ENCODE measurements around the gene UGDH. TPM values are rescaled to one million over a fixed set of nuclear protein-coding genes. Genes with fewer than 3 reads are reported as not detected.

The UGDH gene
- total and polyA plus RNA-seq, 2 of the 13 experiments (the other 11 are each of a cell fraction or from before 2014, with no cell fraction given) = 99.0 to 384 TPM

GRCh38 chr4:39528061-39528465 is 824 bp upstream of the UGDH start (continued):
- TF ChIP-seq ZNF326 (CRISPR knock-in tag; IDR thresholded peaks at IDR 0.05; ENCODE audit: borderline replicate concordance) (no peak), ZNF224 (CRISPR knock-in tag; IDR thresholded peaks at IDR 0.05) (no peak), ZNF264 (CRISPR knock-in tag; IDR thresholded peaks at IDR 0.05) (no peak), ZXDC (CRISPR knock-in tag; IDR thresholded peaks at IDR 0.05) (0 out of 2 replicates have a peak, but pooled peaks have one; percentile 71), ATM (IDR thresholded peaks at IDR 0.05; ENCODE audit: borderline replicate concordance) (no peak), CENPX (CRISPR knock-in tag; IDR thresholded peaks at IDR 0.05) (no peak), PBX2 (CRISPR knock-in tag; IDR thresholded peaks at IDR 0.05) (no peak), CREBL2 (CRISPR knock-in tag; IDR thresholded peaks at IDR 0.05; ENCODE audit: borderline replicate concordance) (no peak), ZC3H4 (CRISPR knock-in tag; IDR thresholded peaks at IDR 0.05; ENCODE audit: borderline replicate concordance) (0 out of 2 replicates have a peak, but pooled peaks have one; percentile 37), ZNF546 (CRISPR knock-in tag; conservative IDR thresholded peaks at IDR 0.05) (peak; percentile 3; the same call in 1 of the 2 replicates), AFF4 (CRISPR knock-in tag; IDR thresholded peaks at IDR 0.05) (0 out of 2 replicates have a peak, but pooled peaks have one; percentile 19), ZSCAN30 (CRISPR knock-in tag; IDR thresholded peaks at IDR 0.05) (0 out of 2 replicates have a peak, but pooled peaks have one; percentile 0), EED (CRISPR knock-in tag; IDR thresholded peaks at IDR 0.05) (peak; percentile 79), ZNF232 (CRISPR knock-in tag; IDR thresholded peaks at IDR 0.05; ENCODE audit: borderline replicate concordance) (0 out of 2 replicates have a peak, but pooled peaks have one; percentile 73), ZNF253 (CRISPR knock-in tag; IDR thresholded peaks at IDR 0.05; ENCODE audit: borderline replicate concordance) (peak; percentile 94; the same call in 1 of the 2 replicates), GPN1 (CRISPR knock-in tag; IDR thresholded peaks at IDR 0.05; ENCODE audit: borderline replicate concordance) (no peak), SMAD1 (CRISPR knock-in tag; IDR thresholded peaks at IDR 0.05; ENCODE audit: borderline replicate concordance, low read depth) (no peak), MNT (IDR thresholded peaks at IDR 0.05) (no peak), SP1 (IDR thresholded peaks at IDR 0.05) (no peak), SP1 (CRISPR knock-in tag; IDR thresholded peaks at IDR 0.05) (no peak), ZNF605 (CRISPR knock-in tag; IDR thresholded peaks at IDR 0.05) (no peak)
